ENCODE data around the gene TRAPPC3. TPM values are rescaled to one million over a fixed set of nuclear protein-coding genes. Genes with fewer than 3 reads are reported as not detected.
A peak's percentile ranks its signal among the peaks of the same experiment; 100 is the strongest.

Gene TRAPPC3
- total RNA-seq, 1 experiment from 2014 or later, result 52.7 TPM

DNA sequence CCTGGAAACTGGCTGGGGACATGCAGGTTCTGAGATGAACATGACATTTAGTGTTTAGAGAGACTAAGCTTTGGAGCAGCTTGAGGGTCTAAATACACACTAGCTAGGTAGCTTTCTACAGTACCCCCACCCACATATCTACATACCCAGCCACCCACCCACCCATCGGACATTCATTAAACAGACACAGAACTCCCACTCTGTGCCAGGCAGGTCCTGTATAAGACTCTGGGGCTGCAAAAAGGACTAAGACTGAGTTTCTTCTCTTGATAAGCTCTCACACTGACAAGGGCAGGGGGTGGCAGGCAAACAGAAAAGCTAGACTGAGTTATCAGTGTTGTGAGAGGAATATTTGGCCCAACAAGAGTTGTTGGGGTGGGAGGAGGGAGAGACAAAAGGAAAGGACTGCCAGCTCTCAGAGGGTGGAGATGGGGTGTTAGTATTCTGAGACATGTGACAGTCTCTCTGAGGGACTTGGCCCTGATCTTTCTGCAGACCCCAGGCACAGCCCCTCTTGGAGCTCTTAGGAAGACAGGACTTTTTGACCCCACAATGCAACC, 13.5 kb upstream of the TRAPPC3 start:
- H2BK12ac ChIP-seq (ENCODE audit: insufficient read length, low read depth, low read length), result no peak overlapping the region
- H3K79me2 ChIP-seq (ENCODE audit: insufficient read depth, low read length), result peaks cover 10% of the 10 kb centered on the region; the same call in 1 of the 2 replicates
- no peak overlapping the region for H2BK120ac ChIP-seq (ENCODE audit: low read depth, low read length, poor library complexity, severe bottlenecking)
- no peak overlapping the region; a peak in 1 of 7 replicates for H3K27ac Mint-ChIP-seq
- no peaks in the 10 kb centered on the region for H4K20me1 ChIP-seq (ENCODE audit: control insufficient read depth, insufficient read depth, insufficient read length)
- TF ChIP-seq, protein P1, sequence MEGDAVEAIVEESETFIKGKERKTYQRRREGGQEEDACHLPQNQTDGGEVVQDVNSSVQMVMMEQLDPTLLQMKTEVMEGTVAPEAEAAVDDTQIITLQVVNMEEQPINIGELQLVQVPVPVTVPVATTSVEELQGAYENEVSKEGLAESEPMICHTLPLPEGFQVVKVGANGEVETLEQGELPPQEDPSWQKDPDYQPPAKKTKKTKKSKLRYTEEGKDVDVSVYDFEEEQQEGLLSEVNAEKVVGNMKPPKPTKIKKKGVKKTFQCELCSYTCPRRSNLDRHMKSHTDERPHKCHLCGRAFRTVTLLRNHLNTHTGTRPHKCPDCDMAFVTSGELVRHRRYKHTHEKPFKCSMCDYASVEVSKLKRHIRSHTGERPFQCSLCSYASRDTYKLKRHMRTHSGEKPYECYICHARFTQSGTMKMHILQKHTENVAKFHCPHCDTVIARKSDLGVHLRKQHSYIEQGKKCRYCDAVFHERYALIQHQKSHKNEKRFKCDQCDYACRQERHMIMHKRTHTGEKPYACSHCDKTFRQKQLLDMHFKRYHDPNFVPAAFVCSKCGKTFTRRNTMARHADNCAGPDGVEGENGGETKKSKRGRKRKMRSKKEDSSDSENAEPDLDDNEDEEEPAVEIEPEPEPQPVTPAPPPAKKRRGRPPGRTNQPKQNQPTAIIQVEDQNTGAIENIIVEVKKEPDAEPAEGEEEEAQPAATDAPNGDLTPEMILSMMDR (conservative IDR thresholded peaks at IDR 0.05), result no peak
- no peaks in the 10 kb centered on the region for H3K27me3 Mint-ChIP-seq (ENCODE audit: low read depth)
- no peak overlapping the region for H4K8ac ChIP-seq (replicated peaks; ENCODE audit: insufficient read length, low read depth, low read length)
- H3K4ac ChIP-seq (ENCODE audit: low read depth, low read length), result no peak overlapping the region
- no CpG with 5 or more reads among the region's 1 CpG for WGBS (ENCODE audit: extremely low coverage, insufficient read length, low lambda C conversion rate)
- no peak overlapping the region for H2BK15ac ChIP-seq (ENCODE audit: low read depth, low read length)
- no peaks in the 10 kb centered on the region for H3K4me1 ChIP-seq (ENCODE audit: insufficient read depth, low read length)
- no peak overlapping the region for H4K5ac ChIP-seq (ENCODE audit: insufficient read length, low read depth, low read length)
- no peak overlapping the region for H2BK5ac ChIP-seq (ENCODE audit: insufficient read length, low read length)
- no peak overlapping the region for H2AK5ac ChIP-seq (ENCODE audit: insufficient read length, low read length)
- H3K14ac ChIP-seq (ENCODE audit: insufficient read depth, low read length), result no peak overlapping the region
- no peak overlapping the region for H3K9ac ChIP-seq (ENCODE audit: extremely low read depth, insufficient read length, low read length)
- H2AFZ ChIP-seq (ENCODE audit: low read length), result no peak overlapping the region
- no peak overlapping the region for H3K56ac ChIP-seq (ENCODE audit: insufficient read length, low read depth, low read length)
- no peak overlapping the region for H3T11ph ChIP-seq (ENCODE audit: low read length)
- no peak overlapping the region for H4K91ac ChIP-seq (ENCODE audit: insufficient read length, low read depth, low read length)
- no peaks in the 10 kb centered on the region for H3K79me1 ChIP-seq (ENCODE audit: insufficient read depth, low read depth, low read length, poor library complexity, severe bottlenecking)
- no peak overlapping the region for H3K27ac ChIP-seq (ENCODE audit: insufficient read length, low read depth, low read length)
- H3K18ac ChIP-seq (ENCODE audit: insufficient read length, low read depth, low read length), result no peak overlapping the region
- H3K4me3 Mint-ChIP-seq, result 0 out of 5 replicates have a peak overlapping the region, but pooled peaks of 1 of the 2 experiments have one; percentile 24
- H3K27me3 ChIP-seq (ENCODE audit: insufficient read depth, low read length), result no peaks in the 10 kb centered on the region
- H3K4me2 ChIP-seq (ENCODE audit: insufficient read depth, insufficient read length, low read length), result no peak overlapping the region
- no peak for DNase-seq
- H3K23me2 ChIP-seq (ENCODE audit: insufficient read length, low read depth, low read length, poor library complexity, severe bottlenecking), result no peaks in the 10 kb centered on the region
- no peak overlapping the region for H2BK20ac ChIP-seq (ENCODE audit: low read depth, low read length, poor library complexity, severe bottlenecking)
- peaks cover 24 to 30% of the 10 kb centered on the region in 2 experiments for H3K4me1 Mint-ChIP-seq
- H3K36me3 Mint-ChIP-seq (ENCODE audit: insufficient read depth in 1 of 3, low read depth in 3 of 3), result peaks cover 0 to 3% (median 0%) of the 10 kb centered on the region in 3 experiments; a peak in 2 of 7 replicates
- no peaks in the 10 kb centered on the region for H3K9me3 Mint-ChIP-seq
- no peaks in the 10 kb centered on the region for H3K9me3 ChIP-seq (ENCODE audit: control insufficient read depth, low read depth, low read length)
- no peak overlapping the region for H3K23ac ChIP-seq (ENCODE audit: insufficient read length, low read depth, low read length)
